Endothelial cell of umbilical vein (primary cell): ENCODE results near the gene UVRAG. TPM values are rescaled to one million over a fixed set of nuclear protein-coding genes. Genes with fewer than 3 reads are reported as not detected.

Experiments used
- BruUV-seq: library from RNA; stranded (reverse); fragments of 400-500 nt; replicated peaks from 2 replicates; lab custom pipeline; 2021; lab: Mats Ljungman, UMichigan
- CTCF ChIA-PET: fragments of 300-600, 350-600 bp; sonication (Branson Sonifier 250); formaldehyde crosslinking; loops from one replicate; lab custom pipeline; 2021; ENCODE audit warnings: antibody characterized with exemption, inconsistent platforms; lab: Charles Lee
- POLR2A ChIA-PET: fragments of 300-600, 350-600 bp; sonication (Branson Sonifier 250); formaldehyde crosslinking; loops from one replicate; lab custom pipeline; 2021; ENCODE audit warnings: antibody characterized with exemption, inconsistent platforms; lab: Charles Lee
- DNase-seq: peaks from one replicate; pipeline ENCODE4 v3.0.0-alpha.2; 2011; ENCODE audit warnings: low read depth, low spot score
- FAIRE-seq: peaks from 2 replicates; lab custom pipeline; 2011; peaks lifted over from hg19 to GRCh38; lab: Jason Lieb, UNC
- H2AFZ ChIP-seq: 2 replicates; pipeline ENCODE4 v1.6.0; 2012; ENCODE audit warnings: low read depth, low read length, control low read depth, inconsistent platforms
- H3K27ac ChIP-seq: 2 replicates; pipeline ENCODE4 v1.5.1; 2011; ENCODE audit warnings: low read depth, mild to moderate bottlenecking, control low read depth, low read length, moderate library complexity; ENCODE audit not compliant: insufficient read depth
- H3K27me3 ChIP-seq, 2 experiments: 2 replicates each; pipeline versions ENCODE4 v1.6.0 to v1.6.1; 2011; ENCODE audit warnings: low read length in 2 of 2, mixed read lengths in 1 of 2; ENCODE audit not compliant: control insufficient read depth in 2 of 2, insufficient read depth in 2 of 2
- H3K36me3 ChIP-seq, 2 experiments: 2 replicates in 1 of 2; 3 replicates in 1 of 2; pipeline ENCODE4 v1.5.1; 2011; ENCODE audit warnings: low read length in 2 of 2, mild to moderate bottlenecking in 1 of 2, moderate library complexity in 1 of 2; ENCODE audit not compliant: control insufficient read depth in 2 of 2, insufficient read depth in 2 of 2; ENCODE audit errors: extremely low read depth in 1 of 2
- H3K4me1 ChIP-seq: 3 replicates; pipeline ENCODE4 v1.5.1; 2011; ENCODE audit warnings: mild to moderate bottlenecking, low read length; ENCODE audit not compliant: control insufficient read depth, insufficient read depth; ENCODE audit errors: extremely low read depth
- H3K4me2 ChIP-seq: 2 replicates; pipeline ENCODE4 v1.6.1; 2011; ENCODE audit warnings: low read length, control low read depth, mixed read lengths; ENCODE audit not compliant: insufficient read depth
- H3K4me3 ChIP-seq, 3 experiments: fragments of 200-600 bp in 1 of 3; sonication (generic), shearing (Covaris generic) in 1 of 3; replicated peaks in 1 of 3; 2 replicates each; pipeline ENCODE4 v1.5.1; 2011 to 2016; ENCODE audit warnings: control low read depth in 3 of 3, low read length in 3 of 3, mild to moderate bottlenecking in 2 of 3, inconsistent platforms in 1 of 3, low read depth in 1 of 3, moderate library complexity in 1 of 3; ENCODE audit not compliant: insufficient read depth in 1 of 3
- H3K79me2 ChIP-seq: 2 replicates; pipeline ENCODE4 v1.6.0; 2012; ENCODE audit warnings: low read length, inconsistent platforms; ENCODE audit not compliant: control insufficient read depth, insufficient read depth
- H3K9ac ChIP-seq: replicated peaks from 2 replicates; pipeline ENCODE3; 2011; ENCODE audit warnings: low read length, control low read depth; ENCODE audit not compliant: insufficient read depth; ENCODE audit errors: extremely low read depth
- H3K9me1 ChIP-seq: replicated peaks from 3 replicates; pipeline ENCODE4 v1.6.0; 2011; ENCODE audit warnings: mild to moderate bottlenecking, low read length; ENCODE audit not compliant: control insufficient read depth, insufficient read depth; ENCODE audit errors: extremely low read depth
- H3K9me3 ChIP-seq: replicated peaks from 2 replicates; pipeline ENCODE4 v1.5.1; 2012; ENCODE audit warnings: low read length, inconsistent platforms; ENCODE audit not compliant: control insufficient read depth, insufficient read depth
- H4K20me1 ChIP-seq: replicated peaks from 2 replicates; pipeline ENCODE3; 2011; ENCODE audit warnings: mild to moderate bottlenecking, low read length; ENCODE audit not compliant: control insufficient read depth, insufficient read depth; ENCODE audit errors: extremely low read depth
- EZH2 ChIP-seq: IDR thresholded peaks from 2 replicates; pipeline ENCODE4 v1.6.1; 2012; ENCODE audit warnings: borderline replicate concordance, low read depth, mild to moderate bottlenecking, moderate library complexity, low read length, inconsistent platforms; ENCODE audit not compliant: severe bottlenecking
- FOS ChIP-seq: IDR thresholded peaks from 2 replicates; pipeline ENCODE4 v1.6.1; 2011; ENCODE audit warnings: mild to moderate bottlenecking, low read length, moderate library complexity, borderline replicate concordance; ENCODE audit not compliant: insufficient read depth
- GATA2 ChIP-seq: IDR thresholded peaks from 2 replicates; pipeline ENCODE4 v1.7.0; 2011; ENCODE audit warnings: low read depth, mild to moderate bottlenecking, moderate library complexity, mixed read lengths, low read length; ENCODE audit not compliant: insufficient read length, insufficient read depth
- JUN ChIP-seq: IDR thresholded peaks from 2 replicates; pipeline ENCODE4 v1.6.1; 2011; ENCODE audit warnings: borderline replicate concordance, low read depth; ENCODE audit not compliant: insufficient read length, insufficient read depth
- MYC ChIP-seq: IDR thresholded peaks from one replicate; pipeline ENCODE4 v1.6.1; 2011; ENCODE audit warnings: mild to moderate bottlenecking, low read depth, low read length
- POLR2A ChIP-seq: IDR thresholded peaks from 2 replicates; pipeline ENCODE4 v1.6.1; 2012; ENCODE audit warnings: low read depth, mild to moderate bottlenecking, control low read depth, low read length
- POLR2AphosphoS5 ChIP-seq: IDR thresholded peaks from 2 replicates; pipeline ENCODE4 v1.6.1; 2012; ENCODE audit warnings: low read depth, mild to moderate bottlenecking, control low read depth, low read length, moderate library complexity; ENCODE audit not compliant: insufficient read depth
- dilution Hi-C: fragments of 300-500 bp; cut with MboI; formaldehyde crosslinking; loops from one replicate; pipeline ENCODE4 v1.15.0; 2019; ENCODE audit warnings: low sequenced_read_pairs; ENCODE audit not compliant: extremely low pct_ligation_motif_present
- intact Hi-C: fragments of 100-400 bp; cut with micrococcal nuclease; formaldehyde crosslinking; loops from one replicate; pipeline ENCODE4 v1.10.0; 2022
- polyA plus RNA-seq, 4 experiments: library from polyadenylated mRNA; depleted of rRNA in 3 of 4; stranded (reverse) in 3 of 4; unstranded in 1 of 4; fragments of >200 nt; gene quantifications; 2 replicates each; pipeline versions ENCODE4 v1.2.1 to v1.2.3, GENCODE V29; 2011 to 2012; ENCODE audit warnings: missing spikeins in 1 of 4
- total RNA-seq: library from RNA; stranded (reverse); gene quantifications from 2 replicates; pipeline ENCODE4 v1.2.3, GENCODE V29; 2021
- TF ChIP-seq, protein P1 (sequence below): IDR thresholded peaks from 2 replicates; pipeline ENCODE4 v1.6.1; 2011; ENCODE audit not compliant: insufficient read depth, insufficient read length
- TF ChIP-seq, protein P2 (sequence below), 2 donors: IDR thresholded peaks; 1 replicate in 1 of 2; 2 replicates in 1 of 2; pipeline ENCODE4 v1.5.1; 2011; ENCODE audit warnings: low read length in 2 of 2, mild to moderate bottlenecking in 2 of 2, moderate library complexity in 2 of 2, control low read depth in 1 of 2, inconsistent platforms in 1 of 2, low read depth in 1 of 2; ENCODE audit not compliant: insufficient read depth in 1 of 2; ENCODE audit errors: extremely low read depth in 1 of 2

UVRAG gene
- total and polyA plus RNA-seq, 2 donors (not counting 3 experiments of a cell fraction or from before 2014, with no cell fraction given) = 21.2 to 65.6 TPM

DNA sequence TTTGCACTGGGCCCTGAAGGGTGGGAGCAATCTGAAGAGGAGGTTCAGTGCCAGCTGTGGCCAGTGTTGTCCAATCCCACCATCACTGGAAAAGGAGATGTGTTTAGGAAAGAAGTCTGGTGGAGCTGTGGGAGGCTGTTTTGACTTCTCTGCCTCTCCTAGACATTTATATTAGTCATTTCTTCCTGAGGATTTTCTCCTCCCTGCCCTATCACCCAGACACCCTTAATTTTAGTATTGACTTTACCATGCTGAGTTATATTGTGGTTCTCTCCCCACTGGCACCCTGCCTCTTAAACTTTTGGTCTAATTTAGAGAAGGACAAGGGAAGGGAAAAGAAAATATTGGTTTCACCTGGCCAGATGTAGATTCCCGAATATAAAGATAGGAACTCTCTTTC is 232.2 kb downstream of the UVRAG start:
- no peaks in the 10 kb centered on the region for H3K9me3 ChIP-seq
- no peaks in the 10 kb centered on the region for H3K9me1 ChIP-seq
- dilution Hi-C loops = no loop called here
- intact Hi-C loops = no loop called here
- FAIRE-seq (no peak), DNase-seq (peak; percentile 33)
- H3K27ac ChIP-seq = no peak overlapping the region
- no TSS peak for BruUV-seq
- H2AFZ ChIP-seq = no peak overlapping the region
- no peak overlapping the region for H3K4me2 ChIP-seq
- no peaks in the 10 kb centered on the region for H3K79me2 ChIP-seq
- H3K4me3 ChIP-seq = no peak overlapping the region
- no peak for TF ChIP-seq JUN
- TF ChIP-seq, protein P1, sequence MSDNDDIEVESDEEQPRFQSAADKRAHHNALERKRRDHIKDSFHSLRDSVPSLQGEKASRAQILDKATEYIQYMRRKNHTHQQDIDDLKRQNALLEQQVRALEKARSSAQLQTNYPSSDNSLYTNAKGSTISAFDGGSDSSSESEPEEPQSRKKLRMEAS = no peak
- TF ChIP-seq POLR2A = no peak
- TF ChIP-seq, protein P2, sequence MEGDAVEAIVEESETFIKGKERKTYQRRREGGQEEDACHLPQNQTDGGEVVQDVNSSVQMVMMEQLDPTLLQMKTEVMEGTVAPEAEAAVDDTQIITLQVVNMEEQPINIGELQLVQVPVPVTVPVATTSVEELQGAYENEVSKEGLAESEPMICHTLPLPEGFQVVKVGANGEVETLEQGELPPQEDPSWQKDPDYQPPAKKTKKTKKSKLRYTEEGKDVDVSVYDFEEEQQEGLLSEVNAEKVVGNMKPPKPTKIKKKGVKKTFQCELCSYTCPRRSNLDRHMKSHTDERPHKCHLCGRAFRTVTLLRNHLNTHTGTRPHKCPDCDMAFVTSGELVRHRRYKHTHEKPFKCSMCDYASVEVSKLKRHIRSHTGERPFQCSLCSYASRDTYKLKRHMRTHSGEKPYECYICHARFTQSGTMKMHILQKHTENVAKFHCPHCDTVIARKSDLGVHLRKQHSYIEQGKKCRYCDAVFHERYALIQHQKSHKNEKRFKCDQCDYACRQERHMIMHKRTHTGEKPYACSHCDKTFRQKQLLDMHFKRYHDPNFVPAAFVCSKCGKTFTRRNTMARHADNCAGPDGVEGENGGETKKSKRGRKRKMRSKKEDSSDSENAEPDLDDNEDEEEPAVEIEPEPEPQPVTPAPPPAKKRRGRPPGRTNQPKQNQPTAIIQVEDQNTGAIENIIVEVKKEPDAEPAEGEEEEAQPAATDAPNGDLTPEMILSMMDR (IDR thresholded peaks at IDR 0.05; ENCODE audit: extremely low read depth in 1 of 2, insufficient read depth in 1 of 2, low read depth in 1 of 2, low read length in 2 of 2) = no peak
- TF ChIP-seq EZH2 = no peak
- no peak for TF ChIP-seq GATA2
- no peak for TF ChIP-seq FOS
- no peak for TF ChIP-seq MYC
- TF ChIP-seq POLR2AphosphoS5 = no peak
- no peaks in the 10 kb centered on the region for H3K27me3 ChIP-seq
- H3K4me1 ChIP-seq = peaks cover 9% of the 10 kb centered on the region
- H3K9ac ChIP-seq = no peak overlapping the region
- POLR2A ChIA-PET = no interaction called here
- H4K20me1 ChIP-seq = peaks cover 2% of the 10 kb centered on the region
- H3K36me3 ChIP-seq = no peaks in the 10 kb centered on the region
- CTCF ChIA-PET = interaction anchor here (1.1 to 1.6 kb wide), 3 partner anchors 10 to 151 kb away, joined by 3 to 4 read pairs (median 3); no protein-coding TSS in a partner anchor
